ENCODE data around the gene SLC25A25. TPM values are rescaled to one million over a fixed set of nuclear protein-coding genes. Genes with fewer than 3 reads are reported as not detected.

SLC25A25 gene
- total and polyA plus RNA-seq, 9 of the 15 experiments (the other 6 are each of a cell fraction or from before 2014, with no cell fraction given), result 0.07 to 35.9 (median 23.2) TPM

- TF ChIP-seq TBL1XR1 (IDR thresholded peaks at IDR 0.05; ENCODE audit: low read length in 2 of 2), result peak in 1 of 2 experiments; percentile 28; a peak in 1 of 4 replicates
- TF ChIP-seq XRCC5 (IDR thresholded peaks at IDR 0.05; ENCODE audit: low read depth, low read length), result no peak
- TF ChIP-seq RHOXF2B (CRISPR knock-in tag; conservative IDR thresholded peaks at IDR 0.05), result no peak
- TF ChIP-seq HOMEZ (CRISPR knock-in tag; IDR thresholded peaks at IDR 0.05), result no peak
- TF ChIP-seq HDAC2 (IDR thresholded peaks at IDR 0.05), result peak; percentile 74; the same call in 1 of the 2 replicates
- peak; percentile 66 for TF ChIP-seq RBM25 (IDR thresholded peaks at IDR 0.05; ENCODE audit: low read depth, low read length, severe bottlenecking)
- peak; percentile 59; the same call in 1 of the 2 replicates for TF ChIP-seq EP300 (IDR thresholded peaks at IDR 0.05; ENCODE audit: low read length)
- TF ChIP-seq SMAD2 (IDR thresholded peaks at IDR 0.05; ENCODE audit: low read depth, low read length), result no peak
- peak; percentile 79; the same call in 1 of the 2 replicates for TF ChIP-seq SMARCA5 (IDR thresholded peaks at IDR 0.05)
- peak; percentile 65; the same call in 1 of the 2 replicates for TF ChIP-seq ARID3A (IDR thresholded peaks at IDR 0.05; ENCODE audit: borderline replicate concordance, low read depth, low read length)
- 0 out of 2 replicates have a peak, but pooled peaks have one; percentile 41 for TF ChIP-seq CGGBP1 (CRISPR knock-in tag; IDR thresholded peaks at IDR 0.05)
- TF ChIP-seq MCM3 (IDR thresholded peaks at IDR 0.05), result no peak
- no peak for TF ChIP-seq MECOM (CRISPR knock-in tag; IDR thresholded peaks at IDR 0.05)
- TF ChIP-seq ZNF583 (CRISPR knock-in tag; IDR thresholded peaks at IDR 0.05), result 0 out of 2 replicates have a peak, but pooled peaks have one; percentile 41
- peak; percentile 9; the same call in 1 of the 2 replicates for TF ChIP-seq HES1 (IDR thresholded peaks at IDR 0.05; ENCODE audit: low read depth)
- 0 out of 2 replicates have a peak, but pooled peaks have one; percentile 22 for TF ChIP-seq POLR2G (IDR thresholded peaks at IDR 0.05; ENCODE audit: low read depth, low read length)
- 0 out of 2 replicates have a peak, but pooled peaks have one; percentile 19 for TF ChIP-seq RREB1 (CRISPR knock-in tag; IDR thresholded peaks at IDR 0.05)
- 0 out of 2 replicates have a peak, but pooled peaks have one; percentile 38 for TF ChIP-seq ZNF134 (CRISPR knock-in tag; conservative IDR thresholded peaks at IDR 0.05)
- peak; percentile 80; the same call in 1 of the 2 replicates for TF ChIP-seq HDGF (IDR thresholded peaks at IDR 0.05)
Measured at GRCh38 chr9:128077847-128078503, 9.9 kb downstream of the SLC25A25 start (continued).
